Astrocyte (in vitro differentiated cells and primary cell): ENCODE data around the gene ZFP3.

Source experiments
- CTCF ChIP-seq: IDR thresholded peaks from 2 replicates; pipeline ENCODE4 v1.5.1; 2011; ENCODE audit warnings: low read depth, mild to moderate bottlenecking, inconsistent platforms, low read length, moderate library complexity; ENCODE audit not compliant: insufficient read depth
- EZH2 ChIP-seq: IDR thresholded peaks from 2 replicates; pipeline ENCODE4 v1.6.1; 2012; ENCODE audit warnings: mild to moderate bottlenecking, low read length, inconsistent platforms; ENCODE audit not compliant: insufficient read depth

DNA sequence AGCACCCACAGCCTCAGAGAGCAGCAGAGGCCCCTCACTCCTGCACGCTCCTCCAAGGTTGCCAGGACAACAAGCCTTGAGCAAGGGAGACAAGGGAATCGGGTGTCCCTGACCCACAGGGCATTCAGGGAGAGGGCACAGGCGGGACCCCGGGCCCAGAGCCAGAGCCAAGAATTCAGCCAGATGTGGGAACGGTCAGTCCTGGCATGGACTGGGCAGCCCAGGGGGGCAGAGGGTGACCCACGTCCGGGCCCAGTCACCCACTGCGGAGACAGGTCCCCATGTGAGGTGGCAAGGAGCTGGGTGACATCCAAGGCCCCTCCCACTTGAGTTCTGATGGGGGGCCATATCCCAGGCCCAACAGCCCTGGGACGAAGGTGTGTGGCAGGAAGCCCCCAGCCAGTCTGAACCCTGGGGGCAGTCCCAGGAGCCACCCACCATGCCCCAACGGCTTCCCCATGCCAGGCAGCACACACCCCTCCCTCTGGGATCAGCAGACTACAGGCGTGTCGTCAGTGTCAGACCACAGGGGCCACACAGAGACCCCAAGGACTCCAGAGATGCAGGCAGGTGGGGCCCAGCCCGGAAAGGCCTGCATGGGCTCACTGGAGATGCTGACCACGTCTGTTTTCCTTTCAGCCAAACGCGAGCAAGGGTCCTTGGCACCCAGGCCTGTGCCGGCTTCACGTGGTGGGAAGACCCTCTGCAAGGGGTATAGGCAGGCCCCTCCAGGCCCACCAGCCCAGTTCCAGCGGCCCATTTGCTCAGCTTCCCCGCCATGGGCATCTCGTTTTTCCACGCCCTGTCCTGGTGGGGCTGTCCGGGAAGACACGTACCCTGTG, 60.6 kb downstream of the ZFP3 start:
- TF ChIP-seq CTCF (no peak), EZH2 (no peak)
